Panc1 (cell line): ENCODE results near the gene ELAC2. TPM values are rescaled to one million over a fixed set of nuclear protein-coding genes. Genes with fewer than 3 reads are reported as not detected.

ENCODE experiments used
- ATAC-seq: fragments of 200-7000 bp; cut with Tn5 transposase; 2 replicates; pipeline ENCODE4 v1.9.1; 2020; ENCODE audit warnings: mild to moderate bottlenecking, moderate library complexity
- BruUV-seq: library from RNA; stranded (reverse); fragments of 400-500 nt; replicated peaks from 2 replicates; lab custom pipeline; 2021; lab: Mats Ljungman, UMichigan
- CTCF ChIA-PET: fragments of 300-600 bp; sonication (Branson Sonifier 250); formaldehyde crosslinking; loops from one replicate; lab custom pipeline; 2022; ENCODE audit warnings: antibody characterized with exemption; lab: Charles Lee
- POLR2A ChIA-PET: fragments of 300-600 bp; sonication (Branson Sonifier 250); formaldehyde crosslinking; loops from one replicate; lab custom pipeline; 2022; ENCODE audit warnings: antibody characterized with exemption; lab: Charles Lee
- DNase-seq: peaks from one replicate; pipeline ENCODE4 v3.0.0-alpha.2; 2010; ENCODE audit warnings: low read depth, low spot score
- H3K27ac ChIP-seq: 2 replicates; pipeline ENCODE4 v1.5.1; 2011; ENCODE audit warnings: mild to moderate bottlenecking, low read length, inconsistent platforms
- H3K27me3 ChIP-seq: fragments of 200-500 bp; sonication (Bioruptor generic); 2 replicates; pipeline ENCODE4 v1.6.0; 2014; ENCODE audit warnings: low read length, inconsistent platforms; ENCODE audit not compliant: control insufficient read depth, insufficient read depth
- H3K36me3 ChIP-seq: fragments of 200-500 bp; sonication (Bioruptor generic); 2 replicates; pipeline ENCODE4 v1.5.1; 2014; ENCODE audit warnings: inconsistent platforms, mild to moderate bottlenecking, low read length, moderate library complexity; ENCODE audit not compliant: control insufficient read depth, insufficient read depth
- H3K4me1 ChIP-seq: 2 replicates; pipeline ENCODE4 v1.5.1; 2011; ENCODE audit warnings: inconsistent platforms, mild to moderate bottlenecking, low read length, moderate library complexity; ENCODE audit not compliant: control insufficient read depth, insufficient read depth
- H3K4me3 ChIP-seq, 2 experiments: 2 replicates each; pipeline ENCODE4 v1.5.1; 2011 to 2012; ENCODE audit warnings: low read depth in 2 of 2, low read length in 2 of 2, mild to moderate bottlenecking in 2 of 2, inconsistent platforms in 1 of 2, moderate library complexity in 1 of 2
- H3K9me3 ChIP-seq: fragments of 200-500 bp; sonication (Bioruptor generic); 2 replicates; pipeline ENCODE4 v1.5.1; 2014; ENCODE audit warnings: low read depth, mild to moderate bottlenecking, inconsistent platforms, low read length, moderate library complexity; ENCODE audit not compliant: control insufficient read depth, insufficient read depth
- POLR2AphosphoS5 ChIP-seq: IDR thresholded peaks from 2 replicates; pipeline ENCODE4 v1.6.1; 2012; ENCODE audit warnings: mild to moderate bottlenecking, low read depth, low read length, moderate library complexity
- SIN3A ChIP-seq: IDR thresholded peaks from 2 replicates; pipeline ENCODE4 v1.6.1; 2012; ENCODE audit warnings: low read depth, mild to moderate bottlenecking, low read length, moderate library complexity, borderline replicate concordance; ENCODE audit not compliant: insufficient read depth
- TCF7L2 ChIP-seq: IDR thresholded peaks from 2 replicates; pipeline ENCODE4 v1.6.1; 2011; ENCODE audit warnings: mild to moderate bottlenecking, low read depth, low read length, inconsistent platforms
- in situ Hi-C: cut with HindIII; loops from 2 replicates; pipeline ENCODE4 v1.10.0; 2016; ENCODE audit warnings: low sequenced_read_pairs, low pct_unique_long_range_greater_than_20kb
- intact Hi-C: fragments of 100-400 bp; cut with micrococcal nuclease; formaldehyde crosslinking; loops from one replicate; pipeline ENCODE4 v1.10.0; 2022; ENCODE audit not compliant: unreplicated experiment
- total RNA-seq: library from RNA; stranded (reverse); gene quantifications from one replicate; pipeline ENCODE4 v1.2.1, GENCODE V29; 2021; ENCODE audit not compliant: unreplicated experiment
- TF ChIP-seq, protein P1 (sequence below), 2 experiments: IDR thresholded peaks; 2 replicates each; pipeline ENCODE4 v1.6.1; 2011 to 2012; ENCODE audit warnings: low read depth in 2 of 2, control low read depth in 1 of 2, low read length in 1 of 2, mild to moderate bottlenecking in 1 of 2, moderate library complexity in 1 of 2; ENCODE audit not compliant: insufficient read depth in 1 of 2
- TF ChIP-seq, protein P2 (sequence below): fragments of 450-650 bp; IDR thresholded peaks from 2 replicates; pipeline ENCODE4 v1.5.1; 2017; ENCODE audit warnings: mild to moderate bottlenecking

ELAC2 gene
- total RNA-seq, 1 experiment from 2014 or later: 52.7 TPM

DNA sequence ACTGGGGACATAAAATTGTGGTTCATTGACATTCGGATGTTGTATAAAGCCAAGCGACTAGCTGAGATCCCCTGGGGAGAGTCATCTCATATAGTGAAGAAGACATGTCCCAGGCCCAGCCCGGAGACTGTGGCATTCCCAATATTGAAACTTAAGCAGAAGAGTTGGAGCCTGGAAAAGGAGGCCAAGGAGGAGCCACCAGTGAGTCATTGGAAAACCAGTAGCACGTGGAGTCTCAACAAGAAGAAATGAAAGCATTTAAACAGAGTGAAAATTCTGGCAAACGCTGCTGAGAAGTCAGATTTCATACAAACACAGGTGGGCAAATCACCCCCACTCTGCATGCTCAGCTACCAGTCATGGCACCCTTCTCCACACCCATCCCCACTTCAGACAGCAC lies 9.4 kb upstream of the ELAC2 start:
- TF ChIP-seq POLR2AphosphoS5: no peak
- TF ChIP-seq, protein P1, sequence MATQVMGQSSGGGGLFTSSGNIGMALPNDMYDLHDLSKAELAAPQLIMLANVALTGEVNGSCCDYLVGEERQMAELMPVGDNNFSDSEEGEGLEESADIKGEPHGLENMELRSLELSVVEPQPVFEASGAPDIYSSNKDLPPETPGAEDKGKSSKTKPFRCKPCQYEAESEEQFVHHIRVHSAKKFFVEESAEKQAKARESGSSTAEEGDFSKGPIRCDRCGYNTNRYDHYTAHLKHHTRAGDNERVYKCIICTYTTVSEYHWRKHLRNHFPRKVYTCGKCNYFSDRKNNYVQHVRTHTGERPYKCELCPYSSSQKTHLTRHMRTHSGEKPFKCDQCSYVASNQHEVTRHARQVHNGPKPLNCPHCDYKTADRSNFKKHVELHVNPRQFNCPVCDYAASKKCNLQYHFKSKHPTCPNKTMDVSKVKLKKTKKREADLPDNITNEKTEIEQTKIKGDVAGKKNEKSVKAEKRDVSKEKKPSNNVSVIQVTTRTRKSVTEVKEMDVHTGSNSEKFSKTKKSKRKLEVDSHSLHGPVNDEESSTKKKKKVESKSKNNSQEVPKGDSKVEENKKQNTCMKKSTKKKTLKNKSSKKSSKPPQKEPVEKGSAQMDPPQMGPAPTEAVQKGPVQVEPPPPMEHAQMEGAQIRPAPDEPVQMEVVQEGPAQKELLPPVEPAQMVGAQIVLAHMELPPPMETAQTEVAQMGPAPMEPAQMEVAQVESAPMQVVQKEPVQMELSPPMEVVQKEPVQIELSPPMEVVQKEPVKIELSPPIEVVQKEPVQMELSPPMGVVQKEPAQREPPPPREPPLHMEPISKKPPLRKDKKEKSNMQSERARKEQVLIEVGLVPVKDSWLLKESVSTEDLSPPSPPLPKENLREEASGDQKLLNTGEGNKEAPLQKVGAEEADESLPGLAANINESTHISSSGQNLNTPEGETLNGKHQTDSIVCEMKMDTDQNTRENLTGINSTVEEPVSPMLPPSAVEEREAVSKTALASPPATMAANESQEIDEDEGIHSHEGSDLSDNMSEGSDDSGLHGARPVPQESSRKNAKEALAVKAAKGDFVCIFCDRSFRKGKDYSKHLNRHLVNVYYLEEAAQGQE (IDR thresholded peaks at IDR 0.05; ENCODE audit: insufficient read depth in 1 of 2, low read depth in 2 of 2, low read length in 1 of 2): no peak
- TF ChIP-seq, protein P2, sequence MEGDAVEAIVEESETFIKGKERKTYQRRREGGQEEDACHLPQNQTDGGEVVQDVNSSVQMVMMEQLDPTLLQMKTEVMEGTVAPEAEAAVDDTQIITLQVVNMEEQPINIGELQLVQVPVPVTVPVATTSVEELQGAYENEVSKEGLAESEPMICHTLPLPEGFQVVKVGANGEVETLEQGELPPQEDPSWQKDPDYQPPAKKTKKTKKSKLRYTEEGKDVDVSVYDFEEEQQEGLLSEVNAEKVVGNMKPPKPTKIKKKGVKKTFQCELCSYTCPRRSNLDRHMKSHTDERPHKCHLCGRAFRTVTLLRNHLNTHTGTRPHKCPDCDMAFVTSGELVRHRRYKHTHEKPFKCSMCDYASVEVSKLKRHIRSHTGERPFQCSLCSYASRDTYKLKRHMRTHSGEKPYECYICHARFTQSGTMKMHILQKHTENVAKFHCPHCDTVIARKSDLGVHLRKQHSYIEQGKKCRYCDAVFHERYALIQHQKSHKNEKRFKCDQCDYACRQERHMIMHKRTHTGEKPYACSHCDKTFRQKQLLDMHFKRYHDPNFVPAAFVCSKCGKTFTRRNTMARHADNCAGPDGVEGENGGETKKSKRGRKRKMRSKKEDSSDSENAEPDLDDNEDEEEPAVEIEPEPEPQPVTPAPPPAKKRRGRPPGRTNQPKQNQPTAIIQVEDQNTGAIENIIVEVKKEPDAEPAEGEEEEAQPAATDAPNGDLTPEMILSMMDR: no peak
- TF ChIP-seq SIN3A: no peak
- POLR2A ChIA-PET: no interaction called here
- no peak for ATAC-seq

DNA sequence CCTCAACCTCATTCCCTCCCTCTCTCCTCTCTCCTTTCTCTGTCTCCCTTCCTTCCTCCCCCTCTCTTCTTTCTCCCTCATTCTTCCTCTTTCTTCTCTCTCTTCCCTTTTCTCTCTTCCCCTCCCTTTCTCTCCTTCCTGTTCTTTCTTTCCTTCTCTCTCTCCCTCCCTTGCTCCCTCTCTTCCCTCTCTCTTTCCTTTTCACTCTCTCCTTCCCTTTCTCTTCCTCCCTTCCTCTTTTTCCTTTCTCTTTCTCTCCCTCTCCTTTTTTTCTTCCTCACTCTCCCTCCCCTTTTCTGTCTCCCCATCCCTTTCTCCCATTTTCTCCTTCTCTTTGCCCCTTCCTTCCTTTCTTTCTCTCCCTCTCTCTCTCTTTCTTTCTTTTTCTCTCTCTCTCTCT lies 7.9 kb upstream of the ELAC2 start:
- POLR2A ChIA-PET: no interaction called here
- Histone ChIP-seq H3K4me1 (no peaks in the 10 kb centered on the region), H3K27ac (no peak overlapping the region), H3K9me3 (no peaks in the 10 kb centered on the region), H3K27me3 (no peaks in the 10 kb centered on the region), H3K4me3 (no peak overlapping the region), H3K36me3 (no peaks in the 10 kb centered on the region)
- no peak for ATAC-seq
- CTCF ChIA-PET: no interaction called here
- intact Hi-C loops (no loop called here), in situ Hi-C loops (no loop called here)
- no TSS peak for BruUV-seq
- no peak for TF ChIP-seq TCF7L2
- TF ChIP-seq POLR2AphosphoS5: no peak
- TF ChIP-seq, protein P2: no peak
- TF ChIP-seq SIN3A: no peak
- TF ChIP-seq, protein P1 (IDR thresholded peaks at IDR 0.05; ENCODE audit: insufficient read depth in 1 of 2, low read depth in 2 of 2, low read length in 1 of 2): no peak
- no peak for DNase-seq

More for the DNA sequence above, 9.4 kb upstream of the ELAC2 start:
- no TSS peak for BruUV-seq
- Histone ChIP-seq H3K36me3 (no peaks in the 10 kb centered on the region), H3K27ac (no peak overlapping the region), H3K4me1 (no peaks in the 10 kb centered on the region), H3K27me3 (no peaks in the 10 kb centered on the region), H3K9me3 (no peaks in the 10 kb centered on the region), H3K4me3 (no peak overlapping the region)
- intact Hi-C loops (no loop called here), in situ Hi-C loops (no loop called here)
- CTCF ChIA-PET: no interaction called here
- DNase-seq: no peak
